Ascending aorta (tissue), 2 donors: ENCODE results near the gene ARMC3. TPM values are rescaled to one million over a fixed set of nuclear protein-coding genes. Genes with fewer than 3 reads are reported as not detected.

Experiments
- DNase-seq, 2 donors: peaks; one replicate each; pipeline ENCODE4 v3.0.0-alpha.2; 2019; ENCODE audit warnings: low spot score in 2 of 2
- H3K27ac ChIP-seq, 2 donors: fragments of 200-600 bp; sonication (generic); one replicate each; pipeline ENCODE4 v1.5.1; 2016 to 2017; ENCODE audit warnings: mild to moderate bottlenecking in 1 of 2
- H3K27me3 ChIP-seq: fragments of 200-600 bp; sonication (generic); one replicate; pipeline ENCODE4 v1.5.1; 2017
- H3K36me3 ChIP-seq, 2 donors: fragments of 200-600 bp; sonication (generic); one replicate each; pipeline ENCODE4 v1.5.1; 2016
- H3K4me1 ChIP-seq, 2 donors: fragments of 200-600 bp; sonication (generic); one replicate each; pipeline ENCODE4 v1.5.1; 2016 to 2017; ENCODE audit warnings: mild to moderate bottlenecking in 1 of 2
- H3K4me3 ChIP-seq, 2 donors: fragments of 200-600 bp; sonication (generic); one replicate each; pipeline ENCODE4 v1.5.1; 2016 to 2017; ENCODE audit warnings: mild to moderate bottlenecking in 1 of 2
- H3K9me3 ChIP-seq, 2 donors: fragments of 200-600 bp; sonication (generic); one replicate each; pipeline ENCODE4 v1.5.1; 2016
- CTCF ChIP-seq, 3 experiments: fragments of 200-600 bp in 2 of 3; fragments of 450-650 bp in 1 of 3; sonication (generic) in 2 of 3; IDR thresholded peaks; one replicate each; pipeline ENCODE4 v1.5.1; 2016 to 2019; ENCODE audit warnings: antibody characterized with exemption in 3 of 3, mild to moderate bottlenecking in 1 of 3, moderate library complexity in 1 of 3
- intact Hi-C: fragments of 100-400 bp; cut with DNase I; formaldehyde crosslinking; loops from one replicate; pipeline ENCODE4 v1.15.1; 2023
- total RNA-seq: library from RNA; depleted of rRNA; stranded (reverse); fragments of >200 nt; gene quantifications from one replicate; pipeline ENCODE4 v1.1.0, GENCODE V29; 2016

ARMC3 gene
- total RNA-seq, 1 donor from 2014 or later, result not detected

- H3K27me3 ChIP-seq, result no peaks in the 10 kb centered on the region
- no peak for TF ChIP-seq CTCF (IDR thresholded peaks at IDR 0.05)
- peaks cover 0 to 4% of the 10 kb centered on the region in 2 donors for H3K9me3 ChIP-seq
- H3K36me3 ChIP-seq, result no peaks in the 10 kb centered on the region
- H3K27ac ChIP-seq, result no peak overlapping the region
- H3K4me3 ChIP-seq, result no peak overlapping the region
- intact Hi-C loops, result no loop called here
- DNase-seq, result no peak
- H3K4me1 ChIP-seq, result no peaks in the 10 kb centered on the region
Observed at GRCh38 chr10:23038172-23038571, 110.3 kb downstream of the ARMC3 start.

- Histone ChIP-seq H3K36me3 (no peaks in the 10 kb centered on the region), H3K27ac (no peak overlapping the region), H3K9me3 (peaks cover 0 to 4% of the 10 kb centered on the region in 2 donors), H3K27me3 (no peaks in the 10 kb centered on the region), H3K4me1 (no peaks in the 10 kb centered on the region), H3K4me3 (no peak overlapping the region)
- no peak for TF ChIP-seq CTCF (IDR thresholded peaks at IDR 0.05)
- no peak for DNase-seq
- intact Hi-C loops, result no loop called here
Observed at GRCh38 chr10:23040002-23040401, 112.1 kb downstream of the ARMC3 start.

- Histone ChIP-seq H3K4me3 (no peak overlapping the region), H3K27ac (no peak overlapping the region), H3K36me3 (no peaks in the 10 kb centered on the region), H3K27me3 (no peaks in the 10 kb centered on the region), H3K4me1 (no peaks in the 10 kb centered on the region), H3K9me3 (no peaks in the 10 kb centered on the region)
- TF ChIP-seq CTCF (IDR thresholded peaks at IDR 0.05), result no peak
- no peak for DNase-seq
- intact Hi-C loops, result no loop called here
Observed at GRCh38 chr10:23046027-23046426, 118.2 kb downstream of the ARMC3 start.

- intact Hi-C loops, result no loop called here
- H3K9me3 ChIP-seq, result no peaks in the 10 kb centered on the region
- H3K4me1 ChIP-seq, result no peaks in the 10 kb centered on the region
- TF ChIP-seq CTCF (IDR thresholded peaks at IDR 0.05), result no peak
- H3K27ac ChIP-seq, result no peak overlapping the region
- no peak for DNase-seq
- no peak overlapping the region for H3K4me3 ChIP-seq
- no peaks in the 10 kb centered on the region for H3K36me3 ChIP-seq
- H3K27me3 ChIP-seq, result no peaks in the 10 kb centered on the region
Observed at GRCh38 chr10:23047201-23048050, 119.6 kb downstream of the ARMC3 start.

GRCh38 chr10:23048191-23048590, 120.3 kb downstream of the ARMC3 start:
- no peak overlapping the region for H3K4me3 ChIP-seq
- H3K9me3 ChIP-seq, result no peaks in the 10 kb centered on the region
- intact Hi-C loops, result no loop called here
- no peak for TF ChIP-seq CTCF (IDR thresholded peaks at IDR 0.05)
- H3K27ac ChIP-seq, result no peak overlapping the region
- H3K36me3 ChIP-seq, result no peaks in the 10 kb centered on the region
- no peaks in the 10 kb centered on the region for H3K4me1 ChIP-seq
- no peaks in the 10 kb centered on the region for H3K27me3 ChIP-seq
- DNase-seq, result no peak
